GM19193 (cell line): Measurements from ENCODE around the gene FOXP2.

Source experiments
- POLR2A ChIP-seq: IDR thresholded peaks from 4 replicates; pipeline ENCODE4 v1.6.1; 2011; ENCODE audit not compliant: insufficient read depth, insufficient read length; ENCODE audit errors: extremely low read depth

The FOXP2 gene

GRCh38 chr7:114623146-114623545, 208.5 kb downstream of the FOXP2 start:
- TF ChIP-seq POLR2A, result no peak

- TF ChIP-seq POLR2A, result no peak
Measured at GRCh38 chr7:114627231-114627630, 212.6 kb downstream of the FOXP2 start.

GRCh38 chr7:114628362-114628761, 213.7 kb downstream of the FOXP2 start:
- TF ChIP-seq POLR2A, result no peak

GRCh38 chr7:114629762-114630161, 215.1 kb downstream of the FOXP2 start:
- TF ChIP-seq POLR2A, result no peak

- no peak for TF ChIP-seq POLR2A
Measured at GRCh38 chr7:114630201-114630990, 215.8 kb downstream of the FOXP2 start.

GRCh38 chr7:114631249-114631822, 216.7 kb downstream of the FOXP2 start:
- no peak for TF ChIP-seq POLR2A

GRCh38 chr7:114639451-114639850, 224.8 kb downstream of the FOXP2 start:
- TF ChIP-seq POLR2A, result no peak

GRCh38 chr7:114644455-114644854, 229.8 kb downstream of the FOXP2 start:
- no peak for TF ChIP-seq POLR2A

- no peak for TF ChIP-seq POLR2A
Measured at GRCh38 chr7:114645451-114645850, 230.8 kb downstream of the FOXP2 start.

GRCh38 chr7:114647518-114647917, 232.9 kb downstream of the FOXP2 start:
- no peak for TF ChIP-seq POLR2A

- no peak for TF ChIP-seq POLR2A
Measured at GRCh38 chr7:114648117-114648516, 233.5 kb downstream of the FOXP2 start.

GRCh38 chr7:114648680-114649079, 234.1 kb downstream of the FOXP2 start:
- TF ChIP-seq POLR2A, result no peak

- TF ChIP-seq POLR2A, result no peak
Measured at GRCh38 chr7:114649689-114650088, 235.1 kb downstream of the FOXP2 start.

- TF ChIP-seq POLR2A, result no peak
Measured at GRCh38 chr7:114650491-114650890, 235.9 kb downstream of the FOXP2 start.

- no peak for TF ChIP-seq POLR2A
Measured at GRCh38 chr7:114652041-114652440, 237.4 kb downstream of the FOXP2 start.

- no peak for TF ChIP-seq POLR2A
Measured at GRCh38 chr7:114653364-114654088, 238.9 kb downstream of the FOXP2 start.
